ENCODE results near the gene TM9SF1. TPM values are rescaled to one million over a fixed set of nuclear protein-coding genes. Genes with fewer than 3 reads are reported as not detected.

The TM9SF1 gene
- total and polyA plus RNA-seq, 9 of the 15 experiments (the other 6 are each of a cell fraction or from before 2014, with no cell fraction given): 5.3 to 20.3 (median 11.8) TPM

DNA sequence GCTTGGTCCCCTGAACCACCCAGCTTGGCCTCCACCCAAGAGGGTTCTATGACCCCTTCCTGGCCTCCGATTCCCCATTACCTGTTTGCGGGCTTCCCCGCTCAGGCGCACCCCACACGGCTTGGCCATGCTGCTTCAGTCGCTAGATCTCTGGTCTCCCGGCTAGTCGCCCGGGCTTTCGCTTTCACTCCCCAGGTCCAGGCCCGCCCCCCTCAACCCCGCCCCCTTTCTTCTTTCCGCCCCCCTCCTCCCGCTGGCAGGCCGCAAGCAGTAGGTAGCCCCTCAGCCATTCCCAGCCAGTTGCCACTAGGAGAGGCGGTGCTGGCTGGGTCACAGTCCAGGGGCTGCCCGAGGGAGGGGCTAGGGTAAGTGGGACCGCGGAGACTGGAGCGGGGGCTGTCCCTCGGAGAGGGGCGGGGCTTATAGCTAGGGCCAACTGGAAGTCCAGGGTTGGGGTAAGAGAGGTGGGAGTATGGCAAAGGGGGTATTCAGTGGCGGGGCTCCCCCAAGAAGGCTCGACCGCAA is 48.7 kb downstream of the TM9SF1 start, which contains the start of gene PSME2 (continued):
- TF ChIP-seq SRSF9 (IDR thresholded peaks at IDR 0.05; ENCODE audit: borderline replicate concordance, low read depth, low read length) (no peak), SP1 (CRISPR knock-in tag; IDR thresholded peaks at IDR 0.05) (peak; percentile 41; the same call in 1 of the 2 replicates), PTTG1 (tag; IDR thresholded peaks at IDR 0.05; ENCODE audit: low read depth) (no peak), KDM5B (IDR thresholded peaks at IDR 0.05; ENCODE audit: insufficient replicate concordance, low read depth, low read length) (no peak), KLF6 (CRISPR knock-in tag; IDR thresholded peaks at IDR 0.05; ENCODE audit: borderline replicate concordance) (no peak), POLR2G (IDR thresholded peaks at IDR 0.05; ENCODE audit: low read depth, low read length) (peak; percentile 74), SIN3A (IDR thresholded peaks at IDR 0.05; ENCODE audit: borderline replicate concordance in 2 of 2, control insufficient read depth in 1 of 2, low read depth in 2 of 2, low read length in 2 of 2) (peak; percentile 68 to 70; a peak in 2 of 4 replicates), HSF4 (CRISPR knock-in tag; IDR thresholded peaks at IDR 0.05; ENCODE audit: borderline replicate concordance) (no peak), SMARCB1 (IDR thresholded peaks at IDR 0.05; ENCODE audit: insufficient read length, low read depth) (no peak), YY1 (IDR thresholded peaks at IDR 0.05; ENCODE audit: borderline replicate concordance in 1 of 3, control insufficient read depth in 1 of 3, extremely low read depth in 1 of 3, insufficient read depth in 3 of 3, insufficient read length in 1 of 3, insufficient replicate concordance in 2 of 3, low read depth in 1 of 3, low read length in 2 of 3) (peak in 1 of 3 experiments; percentile 46), TAF1 (IDR thresholded peaks at IDR 0.05; ENCODE audit: control insufficient read depth, extremely low read depth, insufficient read depth, low read length, severe bottlenecking) (peak; percentile 29), MYC (IDR thresholded peaks at IDR 0.05; ENCODE audit: low read depth, low read length) (peak; percentile 60), MYC (CRISPR knock-in tag; IDR thresholded peaks at IDR 0.05; ENCODE audit: borderline replicate concordance, low read depth) (no peak), EP400 (IDR thresholded peaks at IDR 0.05) (peak; percentile 35; the same call in 1 of the 2 replicates)
- TF ChIP-seq, protein P1, sequence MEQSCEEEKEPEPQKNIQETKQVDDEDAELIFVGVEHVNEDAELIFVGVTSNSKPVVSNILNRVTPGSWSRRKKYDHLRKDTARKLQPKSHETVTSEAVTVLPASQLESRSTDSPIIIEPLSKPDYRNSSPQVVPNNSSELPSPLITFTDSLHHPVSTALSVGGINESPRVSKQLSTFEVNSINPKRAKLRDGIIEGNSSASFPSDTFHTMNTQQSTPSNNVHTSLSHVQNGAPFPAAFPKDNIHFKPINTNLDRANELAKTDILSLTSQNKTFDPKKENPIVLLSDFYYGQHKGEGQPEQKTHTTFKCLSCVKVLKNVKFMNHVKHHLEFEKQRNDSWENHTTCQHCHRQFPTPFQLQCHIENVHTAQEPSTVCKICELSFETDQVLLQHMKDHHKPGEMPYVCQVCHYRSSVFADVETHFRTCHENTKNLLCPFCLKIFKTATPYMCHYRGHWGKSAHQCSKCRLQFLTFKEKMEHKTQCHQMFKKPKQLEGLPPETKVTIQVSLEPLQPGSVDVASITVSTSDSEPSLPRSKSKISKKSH (CRISPR knock-in tag; IDR thresholded peaks at IDR 0.05): no peak
- TF ChIP-seq, protein P2, sequence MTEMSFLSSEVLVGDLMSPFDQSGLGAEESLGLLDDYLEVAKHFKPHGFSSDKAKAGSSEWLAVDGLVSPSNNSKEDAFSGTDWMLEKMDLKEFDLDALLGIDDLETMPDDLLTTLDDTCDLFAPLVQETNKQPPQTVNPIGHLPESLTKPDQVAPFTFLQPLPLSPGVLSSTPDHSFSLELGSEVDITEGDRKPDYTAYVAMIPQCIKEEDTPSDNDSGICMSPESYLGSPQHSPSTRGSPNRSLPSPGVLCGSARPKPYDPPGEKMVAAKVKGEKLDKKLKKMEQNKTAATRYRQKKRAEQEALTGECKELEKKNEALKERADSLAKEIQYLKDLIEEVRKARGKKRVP (CRISPR knock-in tag; IDR thresholded peaks at IDR 0.05): no peak
- TF ChIP-seq, protein P3, sequence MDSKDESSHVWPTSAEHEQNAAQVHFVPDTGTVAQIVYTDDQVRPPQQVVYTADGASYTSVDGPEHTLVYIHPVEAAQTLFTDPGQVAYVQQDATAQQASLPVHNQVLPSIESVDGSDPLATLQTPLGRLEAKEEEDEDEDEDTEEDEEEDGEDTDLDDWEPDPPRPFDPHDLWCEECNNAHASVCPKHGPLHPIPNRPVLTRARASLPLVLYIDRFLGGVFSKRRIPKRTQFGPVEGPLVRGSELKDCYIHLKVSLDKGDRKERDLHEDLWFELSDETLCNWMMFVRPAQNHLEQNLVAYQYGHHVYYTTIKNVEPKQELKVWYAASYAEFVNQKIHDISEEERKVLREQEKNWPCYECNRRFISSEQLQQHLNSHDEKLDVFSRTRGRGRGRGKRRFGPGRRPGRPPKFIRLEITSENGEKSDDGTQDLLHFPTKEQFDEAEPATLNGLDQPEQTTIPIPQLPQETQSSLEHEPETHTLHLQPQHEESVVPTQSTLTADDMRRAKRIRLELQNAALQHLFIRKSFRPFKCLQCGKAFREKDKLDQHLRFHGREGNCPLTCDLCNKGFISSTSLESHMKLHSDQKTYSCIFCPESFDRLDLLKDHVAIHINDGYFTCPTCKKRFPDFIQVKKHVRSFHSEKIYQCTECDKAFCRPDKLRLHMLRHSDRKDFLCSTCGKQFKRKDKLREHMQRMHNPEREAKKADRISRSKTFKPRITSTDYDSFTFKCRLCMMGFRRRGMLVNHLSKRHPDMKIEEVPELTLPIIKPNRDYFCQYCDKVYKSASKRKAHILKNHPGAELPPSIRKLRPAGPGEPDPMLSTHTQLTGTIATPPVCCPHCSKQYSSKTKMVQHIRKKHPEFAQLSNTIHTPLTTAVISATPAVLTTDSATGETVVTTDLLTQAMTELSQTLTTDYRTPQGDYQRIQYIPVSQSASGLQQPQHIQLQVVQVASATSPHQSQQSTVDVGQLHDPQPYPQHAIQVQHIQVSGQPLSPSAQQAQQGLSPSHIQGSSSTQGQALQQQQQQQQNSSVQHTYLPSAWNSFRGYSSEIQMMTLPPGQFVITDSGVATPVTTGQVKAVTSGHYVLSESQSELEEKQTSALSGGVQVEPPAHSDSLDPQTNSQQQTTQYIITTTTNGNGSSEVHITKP (IDR thresholded peaks at IDR 0.05; ENCODE audit: partially characterized antibody): peak; percentile 43
